Measurements from ENCODE around the gene PLEKHM3. TPM values are rescaled to one million over a fixed set of nuclear protein-coding genes. Genes with fewer than 3 reads are reported as not detected.
A peak's percentile ranks its signal among the peaks of the same experiment; 100 is the strongest.

The PLEKHM3 gene
- total and polyA plus RNA-seq, 2 of the 13 experiments (the other 11 are each of a cell fraction or from before 2014, with no cell fraction given): 4.5 to 4.7 TPM

DNA sequence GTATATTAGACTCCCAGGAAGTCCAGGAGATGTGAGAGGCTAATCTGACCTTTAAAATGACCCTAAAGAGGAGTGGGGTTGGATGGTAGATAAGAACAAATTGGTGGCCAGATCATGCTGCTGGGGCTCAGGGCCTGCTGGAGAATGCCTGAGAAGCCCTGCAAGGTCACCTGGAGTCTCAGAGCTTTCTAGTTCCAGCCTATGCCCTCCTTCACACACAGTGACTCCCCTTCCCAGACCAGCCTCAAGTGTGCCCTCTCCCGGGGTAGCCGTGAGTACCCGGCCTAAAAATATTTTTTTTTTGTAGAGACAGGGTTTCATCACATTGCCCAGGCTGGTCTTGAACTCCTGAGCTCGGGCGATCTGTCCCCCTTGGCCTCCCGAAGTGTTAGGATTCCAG, 211.4 kb downstream of the PLEKHM3 start:
- intact Hi-C loops (cut with micrococcal nuclease; ENCODE audit: unreplicated experiment): loop anchor here (2.0 to 5.0 kb wide), 4 partner anchors 15 to 47 kb away; partner anchors contain the start of gene FZD5
- Histone ChIP-seq H3K4me1 (ENCODE audit: insufficient read depth, low read length) (peaks cover 94% of the 10 kb centered on the region), H3K79me2 (ENCODE audit: insufficient read depth, low read length) (no peaks in the 10 kb centered on the region), H3K9me3 (ENCODE audit: low read length) (no peaks in the 10 kb centered on the region), H3K4me2 (ENCODE audit: low read depth, low read length) (no peak overlapping the region; the same call in 1 of the 2 replicates), H3K27me3 (ENCODE audit: control insufficient read depth in 1 of 2, insufficient read depth in 2 of 2, low read length in 2 of 2) (no peaks in the 10 kb centered on the region), H2AFZ (ENCODE audit: low read length) (no peak overlapping the region), H3K9ac (ENCODE audit: insufficient read depth, low read depth, low read length) (no peak overlapping the region), H3K36me3 (replicated peaks in 1 of 2; ENCODE audit: control insufficient read depth in 1 of 2, insufficient read depth in 2 of 2, low read length in 2 of 2) (no peaks in the 10 kb centered on the region), H3K27ac (ENCODE audit: extremely low read length, insufficient read depth, low read length) (no peak overlapping the region), H3K4me3 (replicated peaks in 1 of 3; ENCODE audit: insufficient read depth in 1 of 3, low read depth in 2 of 3, low read length in 3 of 3) (no peak overlapping the region), H4K20me1 (ENCODE audit: insufficient read depth, low read length) (no peaks in the 10 kb centered on the region)
- ChIA-PET CTCF (ENCODE audit: low intra/inter-chr PET ratio, low total read pairs) (interaction anchor here (2.3 kb wide), 1 partner anchor 46 kb away, joined by 10 read pairs; no protein-coding TSS in a partner anchor), POLR2A (interaction anchor here (0.5 to 14.0 kb wide), 7 partner anchors 14 to 122 kb away, joined by 3 to 288 read pairs (median 10); partner anchors contain the start of gene FZD5)
- no TSS peak for BruUV-seq (replicated peaks)
- TF ChIP-seq, protein P1, sequence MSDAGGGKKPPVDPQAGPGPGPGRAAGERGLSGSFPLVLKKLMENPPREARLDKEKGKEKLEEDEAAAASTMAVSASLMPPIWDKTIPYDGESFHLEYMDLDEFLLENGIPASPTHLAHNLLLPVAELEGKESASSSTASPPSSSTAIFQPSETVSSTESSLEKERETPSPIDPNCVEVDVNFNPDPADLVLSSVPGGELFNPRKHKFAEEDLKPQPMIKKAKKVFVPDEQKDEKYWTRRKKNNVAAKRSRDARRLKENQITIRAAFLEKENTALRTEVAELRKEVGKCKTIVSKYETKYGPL (CRISPR knock-in tag; IDR thresholded peaks at IDR 0.05): no peak
- TF ChIP-seq ZNF124 (CRISPR knock-in tag; IDR thresholded peaks at IDR 0.05) (no peak), MIER2 (CRISPR knock-in tag; IDR thresholded peaks at IDR 0.05) (no peak), STAG1 (CRISPR knock-in tag; IDR thresholded peaks at IDR 0.05) (peak; percentile 9; the same call in 1 of the 2 replicates), ZNF883 (CRISPR knock-in tag; IDR thresholded peaks at IDR 0.05; ENCODE audit: not compliant biosample characterization) (no peak), ZNF562 (CRISPR knock-in tag; IDR thresholded peaks at IDR 0.05; ENCODE audit: borderline replicate concordance) (no peak)
- DNase-seq (ENCODE audit: low spot score): no peak
- WGBS (ENCODE audit: low lambda C conversion rate): 74% methylated on average over 6 of the region's 6 CpGs
- in situ Hi-C loops (cut with HindIII; ENCODE audit: extremely low pct_ligation_motif_present, low pct_unique_long_range_greater_than_20kb): no loop called here
- no peak for FAIRE-seq
- ATAC-seq: no peak

- DNase-seq (ENCODE audit: low spot score) (no peak), ATAC-seq (0 out of 3 replicates have a peak, but pooled peaks have one; percentile 6), FAIRE-seq (no peak)
- Histone ChIP-seq H4K20me1 (ENCODE audit: insufficient read depth, low read length) (no peaks in the 10 kb centered on the region), H2AFZ (ENCODE audit: low read length) (no peak overlapping the region), H3K9me3 (ENCODE audit: low read length) (no peaks in the 10 kb centered on the region), H3K36me3 (replicated peaks in 1 of 2; ENCODE audit: control insufficient read depth in 1 of 2, insufficient read depth in 2 of 2, low read length in 2 of 2) (no peaks in the 10 kb centered on the region), H3K4me2 (ENCODE audit: low read depth, low read length) (no peak overlapping the region; the same call in 1 of the 2 replicates), H3K9ac (ENCODE audit: insufficient read depth, low read depth, low read length) (no peak overlapping the region), H3K79me2 (ENCODE audit: insufficient read depth, low read length) (no peaks in the 10 kb centered on the region), H3K4me1 (ENCODE audit: insufficient read depth, low read length) (peaks cover 88% of the 10 kb centered on the region), H3K27me3 (ENCODE audit: control insufficient read depth in 1 of 2, insufficient read depth in 2 of 2, low read length in 2 of 2) (no peaks in the 10 kb centered on the region), H3K27ac (ENCODE audit: extremely low read length, insufficient read depth, low read length) (no peak overlapping the region), H3K4me3 (replicated peaks in 1 of 3; ENCODE audit: insufficient read depth in 1 of 3, low read depth in 2 of 3, low read length in 3 of 3) (no peak overlapping the region)
- ChIA-PET POLR2A (interaction anchor here (0.6 to 14.0 kb wide), 8 partner anchors 14 to 123 kb away, joined by 3 to 288 read pairs (median 16); partner anchors contain the start of gene FZD5), CTCF (ENCODE audit: low intra/inter-chr PET ratio, low total read pairs) (interaction anchor here (2.3 kb wide), 1 partner anchor 45 kb away, joined by 10 read pairs; no protein-coding TSS in a partner anchor)
- WGBS (ENCODE audit: low lambda C conversion rate): 88% methylated on average over 15 of the region's 15 CpGs
- in situ Hi-C loops (cut with HindIII; ENCODE audit: extremely low pct_ligation_motif_present, low pct_unique_long_range_greater_than_20kb) (no loop called here), intact Hi-C loops (cut with micrococcal nuclease; ENCODE audit: unreplicated experiment) (loop anchor here (2.0 to 5.0 kb wide), 3 partner anchors 17 to 46 kb away; partner anchors contain the start of gene FZD5)
- no TSS peak for BruUV-seq (replicated peaks)
- TF ChIP-seq PCBP2 (optimal IDR thresholded peaks at IDR 0.05; ENCODE audit: low read depth, low read length, poor library complexity, severe bottlenecking) (no peak), CHD4 (IDR thresholded peaks at IDR 0.05; ENCODE audit: borderline replicate concordance, low read length) (peak; percentile 24; the same call in 1 of the 2 replicates), TRIM22 (IDR thresholded peaks at IDR 0.05) (no peak), SMARCE1 (IDR thresholded peaks at IDR 0.05; ENCODE audit: borderline replicate concordance) (no peak)
- TF ChIP-seq, protein P2, sequence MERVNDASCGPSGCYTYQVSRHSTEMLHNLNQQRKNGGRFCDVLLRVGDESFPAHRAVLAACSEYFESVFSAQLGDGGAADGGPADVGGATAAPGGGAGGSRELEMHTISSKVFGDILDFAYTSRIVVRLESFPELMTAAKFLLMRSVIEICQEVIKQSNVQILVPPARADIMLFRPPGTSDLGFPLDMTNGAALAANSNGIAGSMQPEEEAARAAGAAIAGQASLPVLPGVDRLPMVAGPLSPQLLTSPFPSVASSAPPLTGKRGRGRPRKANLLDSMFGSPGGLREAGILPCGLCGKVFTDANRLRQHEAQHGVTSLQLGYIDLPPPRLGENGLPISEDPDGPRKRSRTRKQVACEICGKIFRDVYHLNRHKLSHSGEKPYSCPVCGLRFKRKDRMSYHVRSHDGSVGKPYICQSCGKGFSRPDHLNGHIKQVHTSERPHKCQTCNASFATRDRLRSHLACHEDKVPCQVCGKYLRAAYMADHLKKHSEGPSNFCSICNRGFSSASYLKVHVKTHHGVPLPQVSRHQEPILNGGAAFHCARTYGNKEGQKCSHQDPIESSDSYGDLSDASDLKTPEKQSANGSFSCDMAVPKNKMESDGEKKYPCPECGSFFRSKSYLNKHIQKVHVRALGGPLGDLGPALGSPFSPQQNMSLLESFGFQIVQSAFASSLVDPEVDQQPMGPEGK (CRISPR knock-in tag; IDR thresholded peaks at IDR 0.05): peak; percentile 29; the same call in 1 of the 2 replicates
Measured at GRCh38 chr2:207813221-207813916, 212.0 kb downstream of the PLEKHM3 start.

All from HepG2 (cell line).